GM12875 (cell line): ENCODE results near the gene NSD2.

Experiments used
- H3K4me3 ChIP-seq: one replicate; pipeline ENCODE4 v1.5.1; 2011; ENCODE audit warnings: low read depth, low read length, control low read depth
- CTCF ChIP-seq: IDR thresholded peaks from 2 replicates; pipeline ENCODE4 v1.5.1; 2011; ENCODE audit warnings: low read depth, mild to moderate bottlenecking, control low read depth, inconsistent platforms, low read length, moderate library complexity, borderline replicate concordance; ENCODE audit not compliant: insufficient read depth

The NSD2 gene

GRCh38 chr4:1899149-1900086 is 28.2 kb downstream of the NSD2 start:
- H3K4me3 ChIP-seq = no peak overlapping the region
- TF ChIP-seq CTCF = peak; percentile 74

- no peak overlapping the region for H3K4me3 ChIP-seq
- no peak for TF ChIP-seq CTCF
These were observed 28.9 kb downstream of the NSD2 start for GRCh38 chr4:1900087-1900433.

- TF ChIP-seq CTCF = no peak
- H3K4me3 ChIP-seq = no peak overlapping the region
These were observed 29.4 kb downstream of the NSD2 start for GRCh38 chr4:1900624-1901023.

GRCh38 chr4:1901127-1901526 is 29.9 kb downstream of the NSD2 start:
- no peak for TF ChIP-seq CTCF

GRCh38 chr4:1902243-1902642 is 31.1 kb downstream of the NSD2 start:
- no peak overlapping the region for H3K4me3 ChIP-seq
- TF ChIP-seq CTCF = no peak

More at GRCh38 chr4:1901127-1901526, 29.9 kb downstream of the NSD2 start:
- H3K4me3 ChIP-seq = no peak overlapping the region

GRCh38 chr4:1903035-1903434 is 31.8 kb downstream of the NSD2 start:
- TF ChIP-seq CTCF = no peak
- H3K4me3 ChIP-seq = no peak overlapping the region

- no peak overlapping the region for H3K4me3 ChIP-seq
- TF ChIP-seq CTCF = no peak
These were observed 32.8 kb downstream of the NSD2 start for GRCh38 chr4:1904042-1904441.
